DMS153 treated with DMSO at 0.1 percent for 48 hours (cell line): ENCODE results near the gene TBL1Y.
"Not testable (repeated sequence)": the region's sequence is repeated elsewhere in the genome, so short reads cannot be mapped to it uniquely, and the experiment has no call there.

Source experiments
- DNase-seq: peaks from one replicate; lab custom pipeline; 2025; ENCODE audit not compliant: unreplicated experiment; lab: John Stamatoyannopoulos, UW

Gene TBL1Y

DNA sequence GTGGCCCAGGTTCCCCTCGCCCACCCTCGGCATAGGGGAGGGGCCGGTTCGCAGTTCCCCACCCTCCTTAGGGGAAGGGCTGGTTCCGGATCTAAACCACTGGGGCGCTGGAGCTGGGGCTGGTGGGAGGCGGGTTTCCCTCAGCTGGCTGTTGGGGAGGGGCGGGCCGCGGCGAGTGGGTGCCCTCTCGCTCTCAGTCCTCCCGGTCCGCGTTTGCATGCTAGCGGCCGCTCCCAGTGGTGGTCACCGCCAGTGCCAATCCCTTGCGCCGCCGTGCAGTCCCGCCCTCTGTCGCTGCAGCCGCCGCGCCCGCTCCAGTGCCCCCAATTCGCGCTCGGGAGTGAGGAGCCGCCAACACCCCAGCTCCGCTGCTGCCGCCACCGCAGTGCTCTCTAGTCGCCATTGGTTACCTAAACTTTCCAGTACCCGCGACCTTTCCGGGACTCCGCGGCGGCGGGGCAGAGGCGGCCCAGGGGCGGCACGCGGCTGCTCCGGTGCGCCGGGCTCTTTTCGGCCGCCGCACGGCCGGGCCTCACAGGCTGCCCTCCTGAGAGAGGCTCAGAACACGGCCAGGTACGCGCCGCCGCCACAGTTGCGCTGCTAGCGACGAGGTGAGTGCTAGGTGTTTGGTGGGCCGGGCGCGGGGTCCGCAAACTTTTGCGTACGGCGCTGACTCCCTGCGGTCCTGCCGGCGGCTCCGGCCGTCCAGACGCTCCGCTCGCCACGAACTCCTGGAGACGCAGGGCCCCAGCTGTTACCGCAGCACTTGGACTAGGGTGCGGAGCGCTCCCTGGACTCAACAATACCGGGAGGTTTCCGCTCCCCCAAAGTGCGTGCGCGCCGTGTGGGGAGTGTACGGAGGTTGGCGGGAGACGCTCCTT is at the start of gene TBL1Y:
Gene TBL1Y, plus strand, starts transcription at position 326 of the 881 bp plus-strand sequence. CDS start 114,388 bp downstream, outside the sequence.
- no peak for DNase-seq

DNA sequence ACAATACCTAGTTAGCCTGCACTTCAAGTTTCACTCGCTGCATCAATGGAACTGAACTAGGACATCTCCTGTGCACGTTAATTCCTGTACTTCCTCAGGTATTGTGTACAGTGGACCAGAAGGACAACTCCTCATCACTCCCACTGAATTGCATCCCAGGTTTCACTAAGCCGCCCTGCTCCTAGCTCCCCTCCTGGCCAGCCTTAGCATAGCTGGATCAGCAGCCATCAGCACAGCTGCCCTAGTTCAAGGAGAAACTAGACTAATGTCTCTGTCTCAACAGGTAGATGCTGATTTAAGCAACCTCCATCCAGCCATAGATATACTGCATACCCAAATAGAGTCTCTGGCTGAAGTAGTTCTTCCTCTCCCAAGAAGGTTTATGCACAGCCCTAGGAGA is 16.0 kb upstream of the TBL1Y start:
- DNase-seq = no peak

DNA sequence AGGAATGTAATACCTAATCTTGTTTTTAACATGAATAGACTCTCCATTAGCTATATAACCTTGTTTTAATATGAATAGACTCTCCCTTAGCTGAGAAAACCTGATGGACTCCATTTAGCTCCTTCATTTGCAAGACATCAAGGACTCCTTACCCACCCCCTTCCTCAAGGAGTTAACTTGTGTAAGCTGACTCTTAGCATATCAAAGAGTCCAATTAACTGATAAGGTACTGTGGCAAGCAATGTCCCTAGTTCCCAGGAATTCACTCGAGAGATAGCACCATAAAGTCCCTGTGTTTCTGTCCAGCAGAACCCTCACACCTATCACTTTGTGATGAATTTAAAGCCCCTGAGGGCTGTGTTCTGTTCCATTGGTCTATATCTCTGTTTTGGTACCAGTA is 15.3 kb upstream of the TBL1Y start:
- DNase-seq = no peak

DNA sequence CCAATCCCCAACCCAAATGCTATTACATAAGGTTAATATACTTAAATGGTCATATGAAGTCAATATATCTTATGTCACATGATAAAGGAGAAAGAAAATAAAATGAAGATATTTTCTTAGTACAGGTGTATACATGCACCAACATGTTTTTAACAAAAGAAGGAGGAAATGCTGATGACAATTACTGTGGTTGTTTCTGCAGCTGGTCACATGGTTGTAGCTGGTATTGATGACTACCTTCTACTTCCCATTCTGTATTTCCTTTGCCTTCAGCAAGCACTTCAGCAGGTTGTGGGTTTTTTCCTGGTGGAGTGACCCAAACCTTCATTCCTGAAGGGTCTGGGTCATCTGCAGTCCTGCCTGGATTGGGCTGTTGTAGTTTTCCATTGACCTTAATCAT is 8.4 kb upstream of the TBL1Y start:
- not testable (repeated sequence) for DNase-seq

DNA sequence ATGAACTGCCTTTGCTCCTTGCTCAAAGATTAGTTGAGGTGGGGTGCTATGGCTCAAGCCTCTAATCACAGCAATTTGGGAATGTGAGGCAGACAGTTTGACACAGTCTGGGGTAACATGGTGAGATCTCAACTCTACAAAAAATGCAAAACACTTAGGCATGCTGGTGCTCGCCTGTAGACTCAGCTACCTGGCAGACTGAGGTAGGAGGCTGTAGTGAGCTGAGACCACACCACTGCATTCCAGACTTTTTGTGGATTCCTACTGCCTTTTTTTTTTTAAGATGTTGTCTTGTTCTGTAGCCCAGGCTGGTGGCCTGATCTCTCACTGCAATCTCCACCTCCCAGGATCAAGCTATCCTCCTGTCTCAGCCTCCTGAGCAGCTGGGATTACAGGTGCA is 2.9 kb upstream of the TBL1Y start:
- DNase-seq = no peak

DNA sequence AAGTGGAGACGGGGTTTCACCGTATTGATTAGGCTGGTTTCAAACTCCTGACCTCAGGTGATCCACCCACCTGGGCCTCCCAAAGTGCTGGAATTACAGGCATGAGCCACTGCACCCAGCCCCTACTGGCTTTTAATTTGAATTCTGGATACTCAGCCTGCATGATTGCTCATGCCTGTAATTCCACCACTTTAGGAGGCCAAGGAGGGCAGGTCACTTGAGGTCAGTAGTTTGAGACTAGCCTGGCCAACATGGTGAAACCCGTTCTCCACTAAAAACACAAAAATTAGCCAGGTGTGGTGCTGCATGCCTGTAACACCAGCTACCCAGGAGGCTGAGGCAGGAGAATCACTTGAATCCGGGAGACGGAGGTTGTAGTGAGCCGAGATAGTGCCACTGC is 2.5 kb upstream of the TBL1Y start:
- not testable (repeated sequence) for DNase-seq

DNA sequence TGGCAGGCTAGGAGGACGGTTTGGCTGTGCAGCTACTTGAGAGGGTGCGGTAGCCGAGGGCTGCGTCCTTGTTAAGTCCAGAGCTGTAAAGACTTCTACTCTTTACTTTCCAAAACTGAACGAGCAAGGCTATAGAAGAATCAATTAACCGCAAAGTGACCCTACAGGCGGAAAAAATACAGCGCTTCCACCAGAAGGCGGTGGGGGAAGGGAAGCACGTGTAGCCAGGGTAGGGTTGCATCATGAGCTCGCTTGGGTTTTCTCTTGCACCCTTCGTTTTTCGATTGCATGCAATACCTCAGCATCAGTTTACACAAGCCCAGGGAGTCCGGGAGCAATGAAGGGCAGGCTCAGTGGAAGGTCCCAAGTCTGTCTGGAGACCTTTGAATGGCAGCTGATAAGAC is 1.4 kb upstream of the TBL1Y start:
- no peak for DNase-seq

DNA sequence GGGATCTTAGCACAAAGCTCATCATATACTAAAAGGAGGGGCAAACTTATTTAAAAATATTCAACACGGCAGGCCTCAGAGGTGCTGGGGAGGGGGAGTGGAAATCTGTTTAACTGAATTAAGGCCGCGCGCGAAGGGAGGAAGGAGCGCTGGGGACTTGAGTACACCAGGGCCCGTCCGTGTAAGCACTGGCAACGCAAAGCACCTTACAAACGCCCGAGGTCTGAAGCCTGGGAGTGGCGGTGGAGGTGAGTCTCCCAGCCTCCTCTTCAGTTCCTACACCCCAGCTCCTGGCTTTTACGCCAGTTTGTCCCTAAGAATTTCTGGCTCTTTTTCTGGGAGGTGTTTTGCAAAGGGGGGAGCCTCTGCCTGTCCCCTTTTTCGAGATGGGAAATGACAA is 641 bp upstream of the TBL1Y start:
- DNase-seq = no peak

DNA sequence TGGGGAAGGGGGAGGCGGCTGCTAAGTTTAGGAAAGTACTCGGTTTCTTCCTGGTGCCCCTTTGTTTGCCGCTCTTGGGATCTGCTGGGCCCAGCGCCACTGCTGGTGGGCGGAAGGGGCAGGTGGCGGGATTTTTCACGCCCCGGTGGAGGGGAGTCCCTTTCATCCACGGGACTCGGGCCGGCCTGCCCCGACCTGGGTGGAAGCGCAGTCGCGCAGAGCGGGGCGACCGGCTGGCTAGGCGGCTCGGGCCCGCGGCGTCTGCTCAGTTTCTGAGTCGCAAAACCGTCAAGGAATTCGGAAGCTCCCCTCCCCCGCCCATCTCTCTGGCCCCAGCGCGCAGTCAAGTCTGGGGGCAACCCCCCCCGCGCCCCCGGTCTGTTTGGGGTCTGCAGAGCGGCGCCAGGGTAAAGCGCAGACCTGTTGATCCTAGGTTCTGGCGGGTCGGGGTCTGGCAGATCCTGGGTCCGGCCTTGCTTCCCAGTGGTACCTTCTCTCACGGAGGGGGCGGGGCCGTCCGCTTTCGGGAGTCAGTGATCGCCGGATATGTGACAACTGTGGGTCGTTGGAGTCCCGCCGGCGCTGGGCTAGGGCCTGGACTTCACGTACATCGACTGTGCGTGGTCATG is 870 bp downstream of the TBL1Y start, which contains the start of gene AMELY:
Gene AMELY, minus strand, starts transcription at position 500 of the 629 bp plus-strand sequence. CDS start 39,144 bp downstream, outside the sequence.
- DNase-seq = no peak

DNA sequence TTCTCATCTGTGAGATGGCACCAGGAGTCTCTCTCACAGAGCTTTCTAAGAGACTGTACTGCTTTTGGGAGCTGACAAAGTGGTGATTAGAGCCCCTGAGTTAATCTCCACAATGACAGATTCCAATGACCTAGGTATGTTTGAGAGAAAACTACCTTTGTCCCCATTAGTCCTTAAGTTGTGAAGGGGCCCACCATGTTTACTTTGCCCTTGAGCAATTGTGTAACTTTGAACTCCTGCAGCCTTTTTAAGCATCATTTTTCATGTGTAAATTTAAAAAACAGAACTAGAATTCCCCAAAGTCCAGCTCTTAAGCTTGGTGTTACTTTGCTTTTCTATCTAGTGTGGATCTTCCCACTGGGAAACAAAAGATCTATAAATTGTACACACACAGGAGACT is 2.9 kb downstream of the TBL1Y start:
- no peak for DNase-seq

DNA sequence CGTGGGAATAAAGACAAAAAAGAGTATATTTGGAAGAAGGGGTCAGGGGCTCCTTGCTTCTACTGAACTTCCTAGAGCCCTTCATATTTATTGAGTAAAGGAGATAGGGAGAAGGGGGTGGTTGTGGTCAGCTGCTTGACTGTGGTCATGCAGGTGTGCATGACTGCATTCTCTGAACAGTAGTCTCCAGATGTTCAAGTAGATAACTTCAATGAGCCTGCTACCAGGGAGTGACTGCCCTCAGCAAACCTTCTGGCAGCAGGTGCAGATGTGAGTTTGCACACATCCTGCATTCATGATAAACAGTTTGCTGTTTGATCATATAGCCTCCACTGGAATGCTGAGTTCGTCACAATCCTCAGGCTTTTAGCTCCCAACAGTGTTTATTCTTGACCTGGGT is 10.6 kb downstream of the TBL1Y start:
- DNase-seq = no peak

DNA sequence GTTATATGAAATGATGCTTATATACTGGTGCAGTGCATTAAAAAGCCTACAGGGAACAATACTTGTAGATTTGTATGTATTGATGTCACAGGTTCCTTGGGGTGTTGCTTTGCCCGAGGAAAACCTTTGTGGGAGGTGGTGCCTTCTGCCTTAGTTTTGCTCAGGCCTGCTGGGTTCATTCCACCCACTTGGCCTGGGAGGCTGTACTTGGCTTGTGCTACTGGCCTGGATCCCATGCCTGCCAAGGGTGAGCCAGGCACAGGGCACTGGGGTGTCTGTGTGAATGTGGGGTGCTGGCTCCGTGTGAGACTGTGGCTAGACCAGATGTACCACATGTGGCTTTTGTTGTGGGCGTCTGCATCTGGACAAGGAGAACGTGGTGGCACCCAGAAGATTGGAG is 17.8 kb downstream of the TBL1Y start:
- no peak for DNase-seq

DNA sequence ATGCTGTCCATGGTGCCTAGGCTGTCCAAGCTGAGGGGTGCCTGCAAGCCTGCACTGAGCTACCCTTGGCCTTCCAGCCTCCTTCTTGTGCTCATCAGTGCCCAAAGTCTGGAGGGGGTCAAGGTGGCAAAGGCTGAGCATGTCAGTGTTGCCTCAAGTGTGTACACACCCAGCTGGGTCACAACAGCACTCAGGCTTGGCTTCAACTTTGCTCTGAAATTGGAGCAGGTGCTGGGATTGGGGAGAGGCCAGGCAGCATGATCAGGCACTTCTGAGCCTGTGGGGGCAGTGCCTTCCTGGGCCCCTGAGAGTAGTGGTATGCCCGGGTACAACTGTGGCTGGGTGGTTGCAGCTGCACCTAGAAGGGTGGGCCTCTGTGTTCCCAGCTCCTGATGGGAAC is 18.7 kb downstream of the TBL1Y start:
- no peak for DNase-seq

DNA sequence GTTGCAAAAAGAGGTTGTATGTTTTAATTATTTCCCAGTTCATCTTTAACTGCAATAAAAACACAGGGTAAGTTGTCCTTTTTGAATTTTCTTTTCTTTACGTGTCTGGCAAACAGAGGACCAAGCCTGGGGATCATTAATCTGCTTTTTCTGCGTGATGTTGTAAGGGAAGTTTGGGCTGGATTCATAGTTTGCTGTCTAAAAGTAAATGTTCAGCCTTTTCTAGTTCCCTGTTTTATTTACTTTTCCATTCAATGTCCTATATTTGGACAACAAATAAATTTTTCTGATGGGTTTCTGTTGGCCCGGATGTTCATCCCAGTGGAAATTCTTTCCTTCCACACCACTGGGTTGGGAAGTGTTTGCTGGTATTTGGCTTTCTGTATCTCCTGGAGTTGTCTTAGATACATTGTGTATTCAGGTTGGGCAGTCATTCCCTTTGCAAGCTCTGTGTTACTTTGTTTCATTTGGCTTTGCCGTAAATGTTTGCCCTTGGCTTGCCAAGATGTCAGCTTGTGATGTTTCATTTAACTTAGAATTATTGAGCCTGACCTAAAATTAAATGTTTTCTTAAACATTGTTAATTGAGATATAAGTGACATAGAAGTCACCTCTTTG is 21.4 kb downstream of the TBL1Y start:
- DNase-seq = no peak

DNA sequence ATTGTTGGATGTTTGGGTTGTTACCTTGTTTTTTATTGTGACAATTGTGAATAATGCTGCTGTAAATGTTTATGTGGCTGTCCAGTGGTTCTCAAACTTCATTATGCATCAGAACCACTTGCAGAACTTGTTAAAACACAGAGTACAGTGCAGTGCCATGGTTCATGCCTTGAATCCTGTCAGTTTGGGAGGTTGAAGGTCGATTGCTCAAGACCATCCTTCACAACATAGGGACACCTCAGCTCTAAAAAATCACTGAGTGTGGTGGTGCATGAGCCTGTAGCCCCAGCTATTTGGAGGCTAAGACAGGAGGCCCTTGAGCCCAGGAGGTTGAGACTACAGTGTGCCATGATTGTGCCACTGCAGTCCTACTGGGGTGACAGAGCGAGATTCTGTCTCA is 25.0 kb downstream of the TBL1Y start:
- DNase-seq = no peak

DNA sequence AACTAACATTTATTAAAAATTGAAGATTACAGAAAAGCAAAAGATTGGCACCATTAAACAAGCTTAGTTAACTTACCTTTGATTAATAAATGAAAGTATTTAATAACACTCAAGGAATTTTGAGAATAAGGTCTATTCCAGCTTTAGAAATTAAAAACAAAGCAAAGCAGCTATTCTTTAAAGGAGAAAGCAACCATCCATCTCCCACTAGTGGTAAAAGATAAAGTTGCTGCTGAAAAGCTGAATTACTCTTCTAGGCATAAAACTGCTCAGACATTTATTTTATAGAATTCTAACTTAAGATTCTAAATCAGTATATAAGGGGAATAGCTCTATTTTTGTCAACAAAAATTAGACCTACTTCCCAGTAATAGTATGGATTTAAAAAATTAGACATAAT is 37.2 kb downstream of the TBL1Y start:
- DNase-seq = no peak

DNA sequence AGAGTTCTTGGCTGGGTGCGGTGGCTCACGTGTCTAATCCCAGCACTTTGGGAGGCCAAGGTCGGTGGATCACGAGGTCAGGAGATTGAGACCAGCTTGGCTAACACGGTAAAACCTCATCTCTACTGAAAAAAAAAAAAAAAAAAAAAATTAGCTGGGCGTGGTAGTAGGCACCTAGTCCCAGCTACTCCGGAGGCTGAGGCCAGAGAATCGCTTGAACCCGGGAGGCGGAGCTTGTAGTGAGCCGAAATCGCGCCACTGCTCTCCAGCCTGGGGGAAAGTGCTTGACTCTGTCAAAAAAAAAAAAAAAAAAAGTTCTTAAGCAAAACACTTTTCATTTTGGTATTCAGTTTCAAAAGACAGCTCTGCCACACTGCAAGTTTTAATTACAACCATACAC is 37.9 kb downstream of the TBL1Y start:
- no peak for DNase-seq

DNA sequence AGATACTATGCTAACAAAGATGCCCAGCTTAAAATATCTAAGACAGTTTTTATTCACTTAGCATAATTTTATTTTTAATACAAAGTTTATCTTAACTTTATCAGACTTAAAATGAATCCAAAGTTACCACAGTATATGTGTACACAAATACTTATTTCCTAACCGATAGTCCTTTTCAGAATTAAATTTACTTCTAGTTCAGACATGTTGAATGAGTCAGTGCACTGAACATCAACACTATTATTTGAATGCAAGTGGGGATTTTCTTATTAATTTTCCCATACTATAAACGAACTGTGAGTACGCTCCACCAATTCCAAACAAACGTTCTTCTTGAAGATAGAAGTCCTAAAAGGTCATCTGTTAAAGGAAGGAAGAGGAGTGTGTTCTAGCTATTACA is 39.5 kb downstream of the TBL1Y start:
- DNase-seq = no peak

DNA sequence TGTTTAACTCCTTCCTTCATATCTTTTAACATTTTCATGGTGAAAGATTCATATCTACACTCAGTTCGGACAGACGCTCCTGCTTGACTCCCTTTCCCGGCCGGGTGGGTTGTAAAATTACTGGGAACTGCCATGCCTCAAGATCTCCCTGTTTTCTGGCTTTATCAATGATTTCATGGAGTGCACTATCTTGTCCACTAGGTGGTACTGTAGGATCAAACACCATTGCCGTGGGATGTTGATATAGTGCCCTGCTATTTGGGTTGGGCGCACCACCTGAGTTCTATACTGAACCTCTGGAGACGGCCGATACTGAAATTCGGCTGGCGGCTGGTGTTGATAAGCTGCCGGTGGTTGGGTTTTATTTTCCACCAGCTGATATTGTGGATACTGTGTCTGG is 54.2 kb downstream of the TBL1Y start:
- DNase-seq = no peak

DNA sequence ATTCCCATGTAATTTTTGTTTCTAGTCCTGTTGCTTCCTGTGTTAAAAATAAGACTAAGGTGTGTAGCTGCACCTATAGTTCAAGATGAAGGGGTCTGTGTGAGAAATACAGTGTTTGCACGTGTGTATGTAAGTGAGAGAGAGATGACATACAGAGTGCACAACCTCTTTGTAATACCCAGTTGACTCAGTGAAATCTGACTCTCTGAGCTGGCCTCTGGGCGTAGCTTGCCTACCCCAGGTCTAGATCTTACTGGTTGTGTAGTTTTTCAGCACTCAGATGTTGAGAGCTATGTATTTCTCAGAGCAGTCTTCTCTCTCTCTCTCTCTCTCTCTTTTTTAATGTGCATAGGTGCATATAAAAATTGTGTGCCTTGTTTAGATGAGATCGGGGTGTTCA is 56.0 kb downstream of the TBL1Y start:
- DNase-seq = no peak

DNA sequence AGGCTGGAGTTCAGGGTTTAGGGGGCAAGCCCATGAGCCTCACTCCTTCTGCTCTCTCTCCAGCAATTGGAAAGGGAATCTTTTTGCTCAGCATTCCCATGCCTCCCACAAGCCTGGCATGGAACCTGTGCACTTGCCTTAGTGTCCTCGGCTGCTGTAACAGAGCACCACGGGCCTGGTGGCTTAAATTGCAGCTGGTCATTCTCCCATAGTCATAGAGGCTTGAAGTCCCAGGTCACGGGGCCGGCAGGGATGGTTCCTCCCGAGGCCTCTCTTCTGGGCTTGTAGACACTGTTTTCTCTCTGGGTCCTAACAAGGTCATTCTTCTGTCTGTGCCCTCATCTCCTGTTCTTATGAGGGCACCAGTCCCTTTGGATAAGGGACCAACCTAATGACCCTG is 57.2 kb downstream of the TBL1Y start:
- DNase-seq = no peak

DNA sequence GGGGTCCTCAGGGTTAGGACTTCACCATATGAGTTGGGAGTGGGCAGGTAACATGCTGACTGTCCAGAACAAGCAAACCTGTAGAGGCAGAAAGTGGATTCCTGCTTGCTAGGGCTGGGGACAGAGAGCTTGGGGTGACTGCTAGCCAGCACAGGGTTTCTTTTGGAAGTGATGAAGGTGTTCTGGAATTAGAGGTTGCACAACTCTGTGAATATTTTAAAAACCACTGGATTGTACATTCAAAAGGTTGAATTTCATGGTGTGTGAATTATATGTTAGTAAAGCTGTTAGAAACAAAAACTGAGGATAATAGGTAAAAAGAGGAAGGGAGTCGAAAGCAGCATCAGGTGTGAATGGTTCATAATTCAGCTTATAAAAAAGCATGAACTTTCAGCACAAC is 57.7 kb downstream of the TBL1Y start:
- no peak for DNase-seq
